OCI-LY7 (cell line): ENCODE results near the gene SMYD3. TPM values are rescaled to one million over a fixed set of nuclear protein-coding genes. Genes with fewer than 3 reads are reported as not detected.

Experiments used
- BruUV-seq: library from RNA; stranded (reverse); fragments of 400-500 nt; replicated peaks from 2 replicates; lab custom pipeline; 2021; lab: Mats Ljungman, UMichigan
- CTCF ChIA-PET: fragments of 300-600 bp; sonication (Branson Sonifier 250); formaldehyde crosslinking; loops from one replicate; lab custom pipeline; 2022; ENCODE audit warnings: antibody characterized with exemption; ENCODE audit not compliant: unreplicated experiment; lab: Charles Lee
- POLR2A ChIA-PET: fragments of 300-600 bp; sonication (Branson Sonifier 250); formaldehyde crosslinking; loops from one replicate; lab custom pipeline; 2022; ENCODE audit warnings: antibody characterized with exemption; lab: Charles Lee
- DNase-seq: peaks from one replicate; pipeline ENCODE4 v3.0.0-alpha.2; 2015; ENCODE audit warnings: low spot score
- H2AFZ ChIP-seq: fragments of 200-600 bp; sonication (generic), shearing (Covaris generic); 2 replicates; pipeline ENCODE4 v1.6.1; 2014; ENCODE audit warnings: mild to moderate bottlenecking, antibody characterized with exemption, low read length, moderate library complexity
- H3K27ac ChIP-seq: fragments of 200-600 bp; sonication (generic); 2 replicates; pipeline ENCODE4 v1.5.1; 2014; ENCODE audit warnings: mixed run types, low read depth, mild to moderate bottlenecking, moderate library complexity, low read length, inconsistent platforms; ENCODE audit not compliant: poor library complexity, severe bottlenecking
- H3K36me3 ChIP-seq: fragments of 200-600 bp; sonication (generic); 2 replicates; pipeline ENCODE4 v1.6.1; 2014; ENCODE audit warnings: mild to moderate bottlenecking, antibody characterized with exemption, low read length, moderate library complexity, mixed read lengths; ENCODE audit not compliant: insufficient read depth
- H3K4me1 ChIP-seq: fragments of 200-600 bp; sonication (generic); 2 replicates; pipeline ENCODE4 v1.5.1; 2014; ENCODE audit warnings: mild to moderate bottlenecking, low read length; ENCODE audit not compliant: insufficient read depth, poor library complexity, severe bottlenecking
- H3K4me2 ChIP-seq: fragments of 200-600 bp; sonication (generic); 2 replicates; pipeline ENCODE4 v1.6.1; 2014; ENCODE audit warnings: mild to moderate bottlenecking, low read length
- H3K4me3 ChIP-seq: fragments of 200-600 bp; sonication (generic); 2 replicates; pipeline ENCODE4 v1.5.1; 2014; ENCODE audit warnings: mild to moderate bottlenecking, low read depth, low read length; ENCODE audit not compliant: poor library complexity, severe bottlenecking
- H3K79me2 ChIP-seq: fragments of 200-600 bp; sonication (generic); 2 replicates; pipeline ENCODE4 v1.6.1; 2016; ENCODE audit warnings: low read depth, mild to moderate bottlenecking, low read length, moderate library complexity, mixed read lengths; ENCODE audit not compliant: insufficient read depth
- H3K9me2 ChIP-seq: fragments of 200-600 bp; sonication (generic); 2 replicates; pipeline ENCODE4 v1.6.1; 2016; ENCODE audit warnings: mild to moderate bottlenecking, low read length, mixed read lengths; ENCODE audit not compliant: insufficient read depth
- H3K9me3 ChIP-seq: fragments of 200-600 bp; sonication (generic); 2 replicates; pipeline ENCODE4 v1.6.1; 2014; ENCODE audit warnings: mild to moderate bottlenecking, mixed run types, low read length, mixed read lengths
- H4K20me1 ChIP-seq: fragments of 200-600 bp; sonication (generic); 2 replicates; pipeline ENCODE4 v1.6.1; 2014; ENCODE audit warnings: mild to moderate bottlenecking, antibody characterized with exemption, low read length, moderate library complexity, mixed read lengths; ENCODE audit not compliant: insufficient read depth
- CTCF ChIP-seq: fragments of 200-600 bp; sonication (generic); conservative IDR thresholded peaks from 2 replicates; pipeline ENCODE4 v1.5.1; 2014; ENCODE audit warnings: mild to moderate bottlenecking, antibody characterized with exemption, low read length, moderate library complexity, mixed read lengths
- EZH2phosphoT487 ChIP-seq: fragments of 200-600 bp; sonication (generic); IDR thresholded peaks from 2 replicates; pipeline ENCODE4 v1.6.1; 2018; ENCODE audit warnings: low read depth, borderline replicate concordance, mild to moderate bottlenecking, mixed run types, antibody characterized with exemption, low read length, moderate library complexity, mixed read lengths
- intact Hi-C: fragments of 100-400 bp; cut with micrococcal nuclease; formaldehyde crosslinking; loops from one replicate; pipeline ENCODE4 v1.10.0; 2022; ENCODE audit not compliant: unreplicated experiment
- total RNA-seq, 2 experiments: library from RNA; depleted of rRNA in 1 of 2; stranded (reverse); fragments of >200 nt in 1 of 2; shearing (Covaris generic) in 1 of 2; gene quantifications; 2 replicates each; pipeline ENCODE4 v1.2.3, GENCODE V29; 2014 to 2022

The SMYD3 gene
- total RNA-seq, 2 experiments from 2014 or later: 28.9 to 34.5 TPM

DNA sequence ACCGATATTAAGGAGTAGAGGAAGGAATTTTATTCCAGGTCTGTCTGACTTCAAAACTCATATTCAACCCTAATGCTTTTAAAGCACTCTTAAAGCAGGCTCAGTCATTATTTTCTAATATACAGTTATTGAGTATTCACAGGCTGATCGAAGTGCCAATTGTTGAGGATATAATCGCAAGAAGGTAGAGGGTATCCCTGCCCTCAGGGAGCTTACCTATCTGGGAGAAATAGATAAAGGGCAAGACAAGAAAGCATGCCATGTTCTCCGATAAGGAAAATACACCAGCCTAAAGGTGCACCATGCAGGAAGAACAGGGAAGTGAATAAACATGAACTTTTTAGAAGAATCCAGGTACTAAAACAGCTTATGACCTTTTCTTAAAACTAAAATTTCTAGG lies 361.2 kb downstream of the SMYD3 start:
- CTCF ChIA-PET: no interaction called here
- Histone ChIP-seq H2AFZ (no peak overlapping the region), H4K20me1 (no peaks in the 10 kb centered on the region), H3K4me3 (no peak overlapping the region), H3K4me2 (no peak overlapping the region), H3K9me3 (0 out of 2 replicates have a peak, but pooled peaks cover 8% of the 10 kb centered on the region), H3K4me1 (no peaks in the 10 kb centered on the region), H3K36me3 (no peaks in the 10 kb centered on the region), H3K9me2 (no peaks in the 10 kb centered on the region), H3K27ac (no peak overlapping the region), H3K79me2 (no peaks in the 10 kb centered on the region)
- intact Hi-C loops: no loop called here
- no TSS peak for BruUV-seq
- DNase-seq: no peak
- no peak for TF ChIP-seq CTCF
- no peak for TF ChIP-seq EZH2phosphoT487
- POLR2A ChIA-PET: interaction anchor here (0.6 to 1.2 kb wide), 2 partner anchors 15 to 1523 kb away, joined by 3 read pairs; no protein-coding TSS in a partner anchor

DNA sequence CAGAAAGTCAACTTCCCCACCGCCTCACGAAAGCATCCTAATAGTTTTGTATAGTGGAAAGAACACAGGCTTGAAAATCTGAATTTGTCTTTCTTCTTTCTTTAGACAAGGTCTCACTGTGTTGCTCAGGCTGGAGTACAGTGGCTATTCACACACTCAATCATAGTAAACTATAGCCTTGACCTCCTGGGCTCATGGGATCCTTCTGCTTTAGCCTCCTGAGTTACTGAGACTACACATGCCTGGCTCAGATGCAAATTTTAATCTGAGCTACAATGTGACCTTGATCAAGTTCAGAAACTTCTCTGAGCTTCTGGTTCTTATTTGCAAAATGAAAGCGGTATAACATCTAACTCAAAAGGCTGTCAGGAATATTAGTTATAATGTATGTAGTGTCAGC lies 362.1 kb downstream of the SMYD3 start:
- ChIA-PET POLR2A (interaction anchor here (0.5 to 1.2 kb wide), 6 partner anchors 10 to 71 kb away, joined by 3 to 5 read pairs (median 3); no protein-coding TSS in a partner anchor), CTCF (no interaction called here)
- H2AFZ ChIP-seq: no peak overlapping the region
- H3K27ac ChIP-seq: no peak overlapping the region
- DNase-seq: no peak
- no TSS peak for BruUV-seq
- intact Hi-C loops: no loop called here
- H3K4me2 ChIP-seq: no peak overlapping the region
- H3K79me2 ChIP-seq: no peaks in the 10 kb centered on the region
- H3K4me1 ChIP-seq: no peaks in the 10 kb centered on the region
- no peaks in the 10 kb centered on the region for H4K20me1 ChIP-seq
- 0 out of 2 replicates have a peak, but pooled peaks cover 8% of the 10 kb centered on the region for H3K9me3 ChIP-seq
- no peak for TF ChIP-seq CTCF
- TF ChIP-seq EZH2phosphoT487: no peak
- H3K9me2 ChIP-seq: no peaks in the 10 kb centered on the region
- no peaks in the 10 kb centered on the region for H3K36me3 ChIP-seq
- no peak overlapping the region for H3K4me3 ChIP-seq

DNA sequence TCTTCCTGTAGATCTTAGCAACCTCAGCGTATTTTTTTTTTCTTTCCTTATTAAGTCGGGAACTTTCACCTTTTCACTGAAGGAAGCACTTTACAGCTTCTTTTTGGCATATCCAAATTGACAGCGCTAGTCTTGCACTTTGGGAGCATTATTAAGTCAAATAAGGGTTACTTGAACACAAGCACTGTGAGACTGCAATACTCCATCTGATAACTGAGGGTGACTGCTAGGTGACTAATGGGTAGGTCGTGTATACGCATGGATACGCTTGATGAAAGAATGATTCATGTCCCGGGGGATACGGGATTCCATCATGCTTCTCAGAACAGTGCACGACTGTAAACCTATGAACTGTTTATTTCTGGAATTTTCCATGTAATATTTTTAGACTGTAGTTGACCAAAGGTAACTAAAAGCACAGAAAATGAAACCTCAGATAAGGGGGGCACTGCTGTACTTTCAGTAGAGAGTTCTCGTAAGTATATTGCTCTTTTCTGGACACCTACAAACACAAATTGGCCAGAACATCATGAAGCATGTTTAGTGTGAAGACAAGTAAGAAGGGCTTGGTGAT lies 364.7 kb downstream of the SMYD3 start:
- Histone ChIP-seq H3K4me2 (no peak overlapping the region), H3K4me3 (no peak overlapping the region), H2AFZ (no peak overlapping the region), H3K36me3 (no peaks in the 10 kb centered on the region), H4K20me1 (no peaks in the 10 kb centered on the region), H3K27ac (no peak overlapping the region), H3K79me2 (no peaks in the 10 kb centered on the region), H3K9me2 (no peaks in the 10 kb centered on the region), H3K4me1 (no peaks in the 10 kb centered on the region), H3K9me3 (no peaks in the 10 kb centered on the region)
- ChIA-PET CTCF (no interaction called here), POLR2A (no interaction called here)
- TF ChIP-seq CTCF (no peak), EZH2phosphoT487 (no peak)
- no peak for DNase-seq
- BruUV-seq: no TSS peak
- intact Hi-C loops: no loop called here
